ENCODE data around the gene TCF12. TPM values are rescaled to one million over a fixed set of nuclear protein-coding genes. Genes with fewer than 3 reads are reported as not detected.

The TCF12 gene
- total and polyA plus RNA-seq, 11 donors, result 6.5 to 77.3 (median 43.5) TPM

- H3K9me3 ChIP-seq, result no peaks in the 10 kb centered on the region
- no peak overlapping the region for H3K27ac ChIP-seq
- no peak overlapping the region for H3K4me3 ChIP-seq
- DNase-seq (no peak), ATAC-seq (no peak)
- TF ChIP-seq CTCF (IDR thresholded peaks at IDR 0.05) (no peak), POLR2A (IDR thresholded peaks at IDR 0.05) (no peak)
- peaks cover 0 to 6% (median 0%) of the 10 kb centered on the region in 12 donors for H3K4me1 ChIP-seq
- no peaks in the 10 kb centered on the region for H3K27me3 ChIP-seq
- 85 to 97% (median 92%) methylated on average over 2 of the region's 2 CpGs for WGBS, 4 donors
- intact Hi-C loops (cut with DNase I), result loop anchor here in 1 of 10 donors (10.0 kb wide), 1 partner anchor 57 kb away; no protein-coding TSS in a partner anchor
- H3K36me3 ChIP-seq, result peaks cover 0 to 28% (median 8%) of the 10 kb centered on the region in 9 donors
Measured at GRCh38 chr15:57091636-57092035, 173.2 kb downstream of the TCF12 start.

GRCh38 chr15:57092252-57092651 lies 173.8 kb downstream of the TCF12 start:
- no peaks in the 10 kb centered on the region for H3K27me3 ChIP-seq
- H3K4me1 ChIP-seq, result peaks cover 0 to 6% (median 0%) of the 10 kb centered on the region in 12 donors
- ATAC-seq, result no peak
- H3K36me3 ChIP-seq, result peaks cover 0 to 28% (median 8%) of the 10 kb centered on the region in 9 donors
- intact Hi-C loops (cut with DNase I), result loop anchor here in 1 of 10 donors (10.0 kb wide), 1 partner anchor 57 kb away; no protein-coding TSS in a partner anchor
- no peak for DNase-seq
- H3K4me3 ChIP-seq, result no peak overlapping the region
- H3K9me3 ChIP-seq, result no peaks in the 10 kb centered on the region
- no peak overlapping the region for H3K27ac ChIP-seq
- TF ChIP-seq CTCF (IDR thresholded peaks at IDR 0.05) (no peak), POLR2A (IDR thresholded peaks at IDR 0.05) (no peak)

GRCh38 chr15:57094321-57095257 lies 176.1 kb downstream of the TCF12 start:
- WGBS, 4 donors, result 81 to 87% (median 83%) methylated on average over 6 of the region's 6 CpGs
- Histone ChIP-seq H3K27ac (no peak overlapping the region), H3K4me3 (no peak overlapping the region), H3K27me3 (no peaks in the 10 kb centered on the region), H3K9me3 (no peaks in the 10 kb centered on the region), H3K4me1 (peaks cover 0 to 6% (median 0%) of the 10 kb centered on the region in 12 donors), H3K36me3 (peaks cover 0 to 28% (median 8%) of the 10 kb centered on the region in 9 donors)
- TF ChIP-seq CTCF (IDR thresholded peaks at IDR 0.05) (no peak), POLR2A (IDR thresholded peaks at IDR 0.05) (no peak)
- DNase-seq, result no peak
- intact Hi-C loops (cut with DNase I), result loop anchor here in 1 of 10 donors (10.0 kb wide), 1 partner anchor 60 kb away; no protein-coding TSS in a partner anchor
- ATAC-seq, result no peak

- TF ChIP-seq CTCF (IDR thresholded peaks at IDR 0.05), result no peak
- no peak for TF ChIP-seq POLR2A (IDR thresholded peaks at IDR 0.05)
- H3K9me3 ChIP-seq, result no peaks in the 10 kb centered on the region
- intact Hi-C loops (cut with DNase I), result loop anchor here in 1 of 10 donors (10.0 kb wide), 1 partner anchor 61 kb away; no protein-coding TSS in a partner anchor
- H3K36me3 ChIP-seq, result peaks cover 0 to 28% (median 8%) of the 10 kb centered on the region in 9 donors
- H3K27me3 ChIP-seq, result no peaks in the 10 kb centered on the region
- WGBS, 4 donors, result 70 to 85% (median 75%) methylated on average over 4 of the region's 4 CpGs
- H3K27ac ChIP-seq, result no peak overlapping the region
- peaks cover 0 to 8% (median 0%) of the 10 kb centered on the region in 12 donors for H3K4me1 ChIP-seq
- no peak overlapping the region for H3K4me3 ChIP-seq
- ATAC-seq (no peak), DNase-seq (no peak)
Measured at GRCh38 chr15:57095896-57096295, 177.5 kb downstream of the TCF12 start.
